HG03064 (cell line): ENCODE measurements around the gene CAMK2D.

Experiments
- ATAC-seq: cut with Tn5 transposase; IDR thresholded peaks from one replicate; pipeline ENCODE4 v1.9.1; 2021; ENCODE audit warnings: low read depth; ENCODE audit not compliant: unreplicated experiment

CAMK2D gene

DNA sequence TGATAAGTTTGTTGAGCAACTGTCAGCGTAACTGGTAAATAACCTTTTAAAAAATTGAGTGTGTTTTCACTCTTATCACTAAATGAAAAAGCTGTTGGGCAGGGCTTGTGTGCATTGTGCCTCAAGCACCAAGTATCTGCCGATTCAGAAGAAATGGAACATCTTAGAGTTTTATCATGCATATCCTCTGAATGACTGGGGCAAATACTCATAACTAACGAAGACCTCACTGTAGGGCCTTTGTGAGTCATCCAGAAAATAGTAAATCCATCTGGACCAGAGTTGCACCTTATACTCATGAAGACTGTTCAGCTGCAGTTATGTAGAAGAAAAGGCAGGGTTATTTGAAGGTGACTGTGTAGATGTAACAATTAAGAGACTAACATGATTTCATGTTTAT lies 222.1 kb downstream of the CAMK2D start:
- ATAC-seq: no peak

DNA sequence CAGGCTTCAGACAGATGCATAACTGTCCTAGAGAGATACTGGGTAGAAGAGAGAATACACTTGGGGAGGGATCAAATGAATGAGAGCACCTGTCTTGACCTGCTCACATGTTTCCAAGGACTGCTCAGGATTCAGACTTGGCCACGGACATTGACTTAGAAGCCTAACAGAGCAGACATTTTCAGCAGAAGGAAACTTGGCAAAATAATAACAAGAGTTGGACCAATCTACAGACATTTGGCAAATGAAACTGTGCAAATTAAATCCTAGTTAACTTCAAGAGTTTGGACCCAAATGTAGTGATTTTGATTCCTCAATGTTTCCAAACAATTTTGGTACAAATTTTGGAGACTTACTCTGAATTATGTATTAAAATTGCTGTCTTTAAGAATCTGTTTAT lies 223.9 kb downstream of the CAMK2D start:
- ATAC-seq: no peak

DNA sequence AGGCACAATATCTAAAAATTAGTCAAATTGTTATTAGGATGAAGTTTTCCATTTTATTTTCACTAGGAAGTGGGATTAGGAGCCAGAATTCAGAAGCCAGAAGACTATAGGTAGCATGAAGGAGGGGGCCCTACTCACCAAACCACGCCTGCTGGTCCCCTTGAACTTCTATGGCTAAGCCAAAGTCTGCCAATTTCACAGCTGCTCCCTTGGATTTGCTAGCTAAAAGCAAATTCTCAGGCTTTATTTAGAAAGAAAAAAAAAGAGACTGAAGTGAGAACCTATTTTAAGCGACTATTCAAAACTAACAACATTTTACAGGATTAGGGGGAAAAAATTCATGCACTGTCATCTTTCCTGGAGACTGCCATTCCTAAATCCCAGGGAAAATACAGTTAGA lies 224.3 kb downstream of the CAMK2D start:
- no peak for ATAC-seq

DNA sequence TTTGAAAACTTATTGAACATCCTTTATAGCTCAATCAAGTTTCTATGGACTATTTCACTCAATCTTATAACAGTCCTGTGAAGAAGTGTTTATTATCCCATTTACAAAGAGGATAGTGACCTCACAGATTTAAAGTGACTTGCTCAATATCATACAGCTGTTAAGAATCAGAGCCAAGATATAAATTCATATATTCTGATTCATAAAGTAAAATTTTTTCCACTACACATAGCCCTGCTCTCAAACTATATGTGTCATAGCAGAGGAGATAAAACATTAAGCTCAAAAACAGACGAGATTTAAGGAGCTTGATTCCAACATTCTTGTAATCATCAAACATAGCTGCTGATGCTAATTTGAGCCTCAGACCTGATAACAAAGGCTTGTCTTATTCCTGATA lies 226.8 kb downstream of the CAMK2D start:
- no peak for ATAC-seq

DNA sequence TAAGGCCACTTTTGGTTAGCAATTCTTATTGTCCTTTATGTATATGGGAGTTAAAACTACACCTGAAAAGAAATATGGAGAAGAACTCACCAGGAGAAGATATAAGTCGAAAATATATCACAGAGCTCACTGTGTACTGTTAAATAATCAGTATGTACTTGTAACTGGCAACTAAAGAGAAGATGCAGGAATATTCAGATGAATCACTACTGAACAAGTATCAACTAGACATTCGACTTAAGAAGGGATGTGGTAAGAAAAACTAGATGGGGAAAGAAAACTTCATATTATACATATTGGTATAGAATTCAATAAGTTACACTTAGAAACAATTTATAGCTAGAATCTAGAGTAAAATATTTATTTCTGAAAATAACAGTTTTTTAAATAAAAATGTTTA lies 230.0 kb downstream of the CAMK2D start:
- no peak for ATAC-seq

DNA sequence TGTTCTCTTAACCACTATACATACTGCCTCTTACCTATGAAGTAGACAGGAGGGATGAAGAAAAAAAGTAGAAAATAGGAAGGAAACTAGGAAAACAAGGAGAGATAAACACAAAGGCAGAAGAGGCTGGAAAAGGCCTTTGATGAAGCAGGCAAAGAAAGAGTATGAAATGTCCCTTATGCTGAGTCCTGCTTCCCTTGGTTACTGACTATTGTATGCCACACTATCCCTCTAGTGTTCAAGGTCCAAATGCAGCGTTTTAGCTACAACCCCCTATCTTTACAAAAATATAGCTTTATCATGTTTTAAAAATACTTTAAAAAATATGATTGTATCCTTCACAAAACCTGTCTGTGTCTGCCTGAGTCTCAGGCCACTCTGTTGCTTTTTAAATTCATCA lies 233.1 kb downstream of the CAMK2D start:
- ATAC-seq: no peak

DNA sequence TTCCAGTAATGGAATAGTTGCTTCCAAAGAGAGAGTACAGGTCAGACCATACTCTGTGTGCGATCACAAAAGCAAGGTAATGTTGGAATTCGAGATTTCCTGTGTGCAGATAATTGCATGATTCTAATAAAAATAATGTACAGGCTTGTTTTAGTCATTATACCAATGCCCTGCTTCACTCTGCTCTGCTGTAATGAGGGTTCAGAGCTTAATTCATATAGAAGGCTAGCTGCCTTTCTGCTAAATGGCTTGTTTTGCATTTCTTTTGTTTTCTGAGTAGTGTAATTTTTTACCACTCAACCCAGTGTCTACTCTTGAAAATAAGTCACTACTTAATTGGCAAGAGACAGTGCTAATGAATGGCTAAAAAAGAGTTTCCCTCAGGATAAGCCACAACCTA lies 236.0 kb downstream of the CAMK2D start:
- no peak for ATAC-seq

DNA sequence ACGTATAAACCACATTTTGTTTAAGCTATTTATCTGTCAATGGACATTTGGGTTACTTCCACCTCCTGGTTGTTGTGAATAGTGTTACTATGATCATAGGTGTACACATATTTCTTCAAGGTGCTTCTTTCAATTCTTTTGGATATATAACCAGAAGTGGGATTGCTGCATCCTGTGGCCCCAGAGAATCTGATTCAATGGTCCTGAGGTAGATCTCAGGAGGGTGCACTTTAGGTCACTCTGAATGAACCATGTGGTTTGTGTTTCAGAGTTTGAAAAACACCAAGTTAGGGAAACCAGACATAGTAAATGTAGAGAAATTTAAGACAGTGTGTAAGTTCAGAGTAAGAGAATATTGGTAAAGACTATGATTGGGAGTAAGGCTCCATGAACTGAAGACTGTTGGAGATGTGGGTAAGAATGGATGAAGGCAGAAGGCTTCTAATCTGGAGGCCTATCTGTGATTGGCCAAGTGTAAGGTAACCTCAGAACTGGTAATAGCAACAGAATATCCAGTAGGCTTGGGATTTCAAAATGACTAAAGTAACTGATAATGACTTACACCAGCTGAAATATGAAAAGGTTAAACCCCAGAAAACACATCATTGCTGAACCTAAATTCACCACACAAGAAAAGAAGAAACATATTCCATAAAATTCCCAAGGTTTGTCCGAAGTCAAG lies 236.9 kb downstream of the CAMK2D start:
- peak; percentile 49 for ATAC-seq

DNA sequence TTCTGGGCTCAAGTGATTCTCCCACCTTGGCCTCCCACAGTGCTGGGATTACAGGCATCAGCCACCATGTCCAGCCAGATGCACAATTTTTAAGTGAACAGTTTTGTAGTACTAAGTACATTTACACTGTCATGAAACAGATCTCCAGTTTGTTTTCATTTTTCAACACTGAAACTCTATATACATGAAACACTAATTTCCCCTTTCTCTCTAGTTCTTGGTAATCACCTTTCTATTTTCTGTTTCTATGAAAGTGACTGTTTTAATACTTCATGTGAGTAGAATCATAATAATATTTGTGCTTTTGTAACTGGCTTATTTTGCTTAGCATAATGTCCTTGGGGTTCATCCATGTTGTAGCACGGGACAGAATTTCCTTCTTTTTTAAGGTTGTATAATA lies 237.4 kb downstream of the CAMK2D start:
- peak; percentile 85 for ATAC-seq

DNA sequence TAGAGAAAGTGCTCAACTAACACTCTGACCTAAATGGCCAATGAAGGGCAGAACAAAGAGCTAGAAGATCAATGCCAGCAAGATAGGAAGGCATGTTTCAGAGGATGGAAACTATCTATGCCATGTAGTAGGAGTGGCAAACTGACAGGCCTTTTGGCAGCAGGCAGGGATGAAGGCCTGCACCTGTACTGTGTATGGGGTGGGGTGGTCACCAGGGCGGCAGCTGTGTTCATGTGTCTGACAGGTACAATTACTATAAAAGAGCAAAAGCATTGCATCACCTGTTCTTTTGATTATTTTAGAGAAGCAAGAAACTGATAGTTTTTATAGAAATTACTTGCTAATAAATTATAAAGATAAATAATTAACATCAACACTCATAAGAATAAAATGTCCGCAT lies 239.1 kb downstream of the CAMK2D start:
- no peak for ATAC-seq

DNA sequence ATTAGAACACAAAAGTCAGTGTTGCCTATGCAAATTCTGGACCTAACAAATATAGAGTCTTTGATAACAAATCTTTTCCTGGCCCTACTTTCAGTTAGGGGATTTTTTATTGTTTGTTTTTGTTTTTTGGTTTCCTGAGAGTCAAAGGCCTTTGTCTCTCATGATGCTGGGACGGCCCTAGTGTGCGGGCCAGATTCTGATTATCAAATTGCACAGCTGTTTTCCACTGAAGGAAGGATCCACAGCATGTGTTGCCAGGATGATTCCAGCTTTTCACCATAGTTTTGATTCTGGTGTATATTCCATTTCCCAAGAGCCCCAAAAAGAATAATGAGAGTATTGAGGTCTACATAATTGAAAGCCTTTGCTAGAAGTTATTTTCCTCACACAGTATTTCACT lies 248.2 kb downstream of the CAMK2D start:
- ATAC-seq: no peak

DNA sequence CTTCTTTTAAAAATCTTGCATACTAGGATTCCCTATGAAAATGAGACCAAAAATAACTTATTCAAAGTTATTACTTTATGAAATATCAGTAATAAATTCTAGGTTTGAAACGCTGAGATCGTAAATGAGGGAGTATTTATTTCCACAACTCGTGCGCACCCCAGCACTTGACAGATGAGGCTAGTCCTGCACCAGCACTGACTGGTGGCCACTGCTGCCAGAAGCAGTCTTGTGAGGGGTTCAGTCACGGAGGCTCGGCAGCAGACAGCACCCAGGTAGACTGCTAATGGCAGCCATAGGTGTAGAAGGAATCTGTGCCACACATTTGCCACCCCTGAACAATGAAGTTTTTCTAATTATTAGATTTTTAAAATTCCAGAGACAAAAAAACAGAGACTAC lies 248.7 kb downstream of the CAMK2D start:
- ATAC-seq: no peak

DNA sequence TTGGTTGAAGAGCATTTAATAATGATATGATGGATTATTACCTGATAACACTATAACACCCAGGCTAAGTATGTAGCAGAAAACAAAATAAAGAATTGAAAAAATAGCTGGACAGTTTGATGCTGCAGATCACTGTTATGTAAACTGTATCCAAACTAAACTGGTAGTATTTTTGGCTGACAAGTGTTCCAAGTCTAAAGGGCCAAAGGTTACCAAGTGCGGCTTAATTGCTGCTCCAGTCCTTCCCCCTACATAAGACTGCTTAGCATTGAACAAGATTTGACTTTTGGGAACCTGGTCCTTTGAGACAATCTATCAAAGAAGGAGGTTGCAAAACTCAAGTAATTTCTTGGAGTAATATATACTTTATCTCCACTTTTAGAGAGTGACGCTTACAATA lies 249.6 kb downstream of the CAMK2D start:
- no peak for ATAC-seq

DNA sequence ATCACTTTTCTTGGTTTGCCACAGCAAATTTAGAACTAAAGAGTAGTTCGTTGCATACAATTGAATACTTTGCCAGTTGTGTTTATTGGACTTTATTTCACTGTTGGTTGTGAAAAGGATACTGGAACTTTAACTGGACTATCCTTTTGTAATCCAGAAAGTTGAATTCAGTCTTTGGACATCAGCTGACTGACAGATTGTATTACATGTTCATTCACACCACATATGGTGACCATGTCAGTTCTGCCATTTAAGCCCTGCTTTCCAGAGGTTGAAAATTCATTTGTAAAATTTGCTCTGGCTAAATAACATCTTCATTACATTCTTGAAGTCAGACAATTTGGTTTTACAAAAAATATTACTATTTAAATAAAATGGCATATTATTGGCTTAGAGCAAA lies 251.7 kb downstream of the CAMK2D start:
- no peak for ATAC-seq

DNA sequence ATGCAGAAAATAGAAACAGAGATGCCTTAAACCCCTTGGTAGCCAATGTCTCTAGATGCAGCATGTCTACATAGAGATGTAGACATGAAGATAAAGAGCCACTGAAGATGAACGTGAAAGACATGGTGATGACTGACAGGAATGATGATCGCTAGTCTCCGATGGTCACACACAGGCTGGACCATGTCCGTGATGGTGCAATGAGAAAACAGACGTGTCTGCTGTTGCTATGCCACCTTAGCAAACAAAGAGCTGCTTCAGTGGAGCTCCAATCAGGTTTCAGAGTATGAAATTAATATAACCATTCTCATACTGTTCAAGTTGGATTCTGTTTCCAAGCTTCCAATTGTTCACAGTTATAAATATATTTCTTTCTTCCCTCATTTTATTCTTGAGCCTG lies 256.5 kb downstream of the CAMK2D start:
- no peak for ATAC-seq

DNA sequence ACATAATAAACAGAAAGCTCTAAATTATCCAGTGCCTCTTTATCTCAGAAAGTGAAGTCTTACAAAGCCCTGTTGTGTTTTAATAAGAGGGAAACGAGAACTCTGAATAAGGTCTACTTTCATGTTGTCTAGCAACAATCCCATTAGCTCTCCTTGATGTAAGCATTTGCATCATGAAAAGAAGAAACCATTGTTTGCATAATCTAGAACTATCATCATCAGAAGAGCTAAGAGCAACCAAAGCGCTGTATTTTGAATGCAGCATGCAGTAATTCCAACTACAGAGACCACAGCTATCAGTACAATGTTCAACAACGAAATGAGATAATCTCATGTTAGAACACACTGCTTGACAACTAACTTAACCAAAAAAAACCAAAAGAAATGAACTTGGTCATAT lies 257.1 kb downstream of the CAMK2D start:
- ATAC-seq: no peak

DNA sequence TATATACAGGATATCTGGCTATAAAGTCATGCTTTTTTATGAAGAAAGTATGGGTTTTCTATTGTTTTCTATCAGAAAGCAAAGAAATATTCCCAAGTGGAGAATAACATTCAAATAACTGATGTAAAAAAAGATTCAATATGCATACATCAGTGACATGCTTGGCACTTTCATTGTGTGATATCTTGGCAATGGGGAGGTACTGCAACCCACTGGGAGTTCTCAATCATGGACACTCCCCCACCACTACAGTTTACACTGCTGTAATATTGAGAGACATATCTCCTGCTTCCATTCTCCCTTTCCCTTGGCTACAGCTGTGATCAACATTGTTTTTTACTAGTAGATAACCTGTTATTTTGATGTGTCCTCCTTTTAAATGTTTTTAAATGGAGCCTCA lies 257.8 kb downstream of the CAMK2D start:
- ATAC-seq: no peak

DNA sequence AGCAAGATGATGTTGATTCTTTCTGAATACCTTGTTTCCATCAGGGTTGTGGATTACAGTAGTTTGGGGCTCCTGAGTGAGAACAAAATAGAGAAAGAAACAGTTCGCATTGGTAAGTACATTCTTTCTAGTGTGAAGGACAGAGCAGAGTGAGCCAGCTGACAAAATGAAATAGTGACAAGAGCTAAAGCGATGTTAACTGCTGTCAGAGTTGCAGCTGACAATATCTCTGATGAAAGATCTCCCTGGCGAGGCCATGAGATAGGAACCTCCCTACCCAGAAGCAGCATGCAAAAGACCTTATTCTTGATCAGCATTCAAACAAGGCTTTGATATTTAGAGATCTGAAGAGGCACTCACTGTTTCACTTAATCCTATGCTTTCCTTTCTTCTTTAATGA lies 258.6 kb downstream of the CAMK2D start:
- no peak for ATAC-seq

DNA sequence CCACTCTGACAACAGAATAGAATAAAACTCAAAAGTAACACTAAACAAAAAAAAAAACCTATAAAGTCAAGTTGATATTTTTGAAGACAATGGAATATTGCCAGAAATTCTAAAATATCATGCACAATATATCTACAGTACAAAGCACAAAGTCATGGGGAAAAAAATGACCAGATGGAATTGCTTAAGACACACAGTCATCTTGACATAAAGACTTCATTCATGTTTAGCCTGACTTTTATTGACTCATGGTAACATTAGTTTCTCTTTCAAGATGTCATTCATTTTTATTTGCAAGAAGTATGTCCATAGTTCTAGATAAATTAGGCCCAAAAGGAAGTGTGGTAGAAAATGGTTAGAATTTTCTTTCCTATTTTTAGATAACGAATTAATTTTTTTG lies 259.1 kb downstream of the CAMK2D start:
- ATAC-seq: no peak

DNA sequence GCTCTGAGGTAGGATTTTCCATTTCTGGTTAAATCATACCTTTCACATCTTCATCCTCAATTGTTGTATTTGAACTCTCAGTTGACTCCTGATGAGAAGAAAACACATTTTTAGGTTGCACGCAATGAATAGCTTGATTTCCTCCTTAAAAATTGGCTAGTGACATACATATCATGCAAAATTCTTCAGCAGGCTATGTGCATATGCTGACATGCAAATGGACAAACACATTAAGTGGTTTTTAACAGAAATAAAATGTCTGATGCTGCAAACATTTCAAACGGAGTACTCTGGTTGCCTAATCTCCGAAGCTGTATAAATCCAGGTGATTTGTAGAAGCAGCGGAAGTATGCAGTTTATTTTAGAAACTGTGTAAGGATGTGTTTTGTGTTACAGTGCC lies 261.1 kb downstream of the CAMK2D start:
- ATAC-seq: no peak

DNA sequence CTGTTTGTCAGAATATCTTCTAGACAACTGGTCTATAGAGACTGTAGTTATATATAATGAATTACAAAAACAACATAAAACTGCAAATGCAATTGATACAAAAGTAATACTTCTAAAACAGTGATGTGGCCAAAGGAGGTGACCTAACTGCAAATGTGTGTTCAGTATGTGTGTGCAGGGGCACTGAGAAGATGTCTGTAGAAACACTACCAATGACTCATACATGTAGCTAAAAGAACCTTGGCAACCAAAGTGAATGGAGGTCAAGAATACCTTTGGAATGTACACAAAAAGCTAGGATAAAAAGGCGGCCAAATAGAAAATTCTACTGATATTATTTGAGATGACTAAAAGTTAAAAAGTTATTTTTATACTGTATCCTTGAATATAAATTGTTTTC lies 261.8 kb downstream of the CAMK2D start:
- no peak for ATAC-seq

DNA sequence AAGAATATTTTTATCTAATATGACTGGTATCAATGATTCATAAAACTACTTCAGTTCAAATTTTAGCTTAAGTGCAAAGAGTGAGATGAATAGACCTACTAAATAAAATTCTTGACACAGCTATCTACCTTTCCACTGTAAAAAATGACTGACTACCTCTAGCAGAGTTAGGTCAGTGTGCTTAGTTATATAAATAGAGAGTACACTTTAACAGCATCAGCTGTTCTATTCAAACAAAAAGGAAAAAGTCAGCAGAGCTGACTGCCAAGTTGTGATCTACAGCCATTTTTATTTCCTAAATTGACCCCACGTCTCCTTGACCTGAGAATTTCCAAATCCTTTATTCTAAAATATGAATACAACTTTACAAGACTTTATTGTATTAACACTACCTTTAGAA lies 262.4 kb downstream of the CAMK2D start:
- ATAC-seq: no peak
